Measurements from ENCODE around the gene COL4A2. TPM values are rescaled to one million over a fixed set of nuclear protein-coding genes. Genes with fewer than 3 reads are reported as not detected.

Gene COL4A2
- total RNA-seq, 1 experiment from 2014 or later: 50.0 TPM

DNA sequence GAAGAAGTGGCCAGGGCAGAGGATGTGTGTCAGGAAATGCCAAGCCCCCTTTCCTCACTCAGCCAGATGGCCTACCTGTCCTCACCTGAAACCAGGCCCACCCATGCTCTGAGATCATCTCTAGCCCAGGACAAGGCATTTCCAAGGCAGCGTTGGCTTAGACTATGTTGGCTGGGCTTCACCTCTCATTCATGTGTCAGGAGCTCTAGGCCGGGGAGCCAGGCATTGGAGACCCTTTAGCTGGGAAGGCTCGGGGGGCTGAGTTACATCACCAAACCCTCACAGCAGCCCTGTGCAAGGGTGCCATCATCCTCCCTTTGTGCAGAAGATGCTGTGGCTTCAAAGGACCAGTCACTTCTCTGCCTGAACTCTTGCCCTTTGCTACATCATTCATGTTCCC, 40.0 kb downstream of the COL4A2 start:
- no peak for DNase-seq
- no peak overlapping the region for H3K4me3 ChIP-seq
- H3K36me3 ChIP-seq: no peaks in the 10 kb centered on the region
- H3K27me3 ChIP-seq: no peaks in the 10 kb centered on the region
- H3K9me3 ChIP-seq: no peaks in the 10 kb centered on the region

DNA sequence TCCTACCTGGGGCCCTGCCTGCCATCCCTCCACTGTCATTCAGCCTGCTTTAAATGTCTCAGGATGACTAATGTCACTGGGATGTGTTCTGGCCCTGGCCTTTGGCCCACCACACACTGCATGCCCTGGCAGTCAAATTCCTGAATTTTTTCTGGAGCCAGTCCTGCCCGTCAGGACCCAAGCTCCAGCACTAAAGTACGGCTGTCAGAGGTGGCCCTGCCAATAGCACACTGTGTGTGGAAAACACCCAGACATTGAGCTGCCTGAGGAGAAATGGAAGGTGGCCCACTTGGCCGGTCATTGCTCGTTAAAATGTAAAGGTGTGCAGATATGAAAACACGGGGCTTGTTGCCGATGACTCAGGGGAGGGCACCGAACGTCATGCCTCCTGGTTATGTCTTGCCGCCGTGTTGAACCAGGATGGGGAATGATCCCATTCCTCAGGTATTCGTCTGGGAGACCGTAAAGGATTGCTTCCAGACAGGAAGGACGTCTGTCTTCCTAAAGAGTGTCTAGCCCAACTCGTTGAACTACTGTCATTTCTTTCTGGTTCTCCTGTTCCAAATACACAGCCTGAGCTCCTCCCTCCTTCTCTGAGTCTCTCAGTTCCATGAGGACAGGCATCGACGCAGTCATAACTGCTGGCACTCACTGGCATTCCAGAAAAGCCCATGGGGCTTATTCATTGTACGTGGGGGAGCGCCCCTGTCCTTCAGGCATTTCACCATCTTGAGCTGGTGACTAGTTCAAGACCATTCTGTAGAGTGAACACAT, 40.6 kb downstream of the COL4A2 start:
- no peak overlapping the region for H3K4me3 ChIP-seq
- no peaks in the 10 kb centered on the region for H3K9me3 ChIP-seq
- no peaks in the 10 kb centered on the region for H3K36me3 ChIP-seq
- peak; percentile 76 for DNase-seq
- H3K27me3 ChIP-seq: no peaks in the 10 kb centered on the region

- Histone ChIP-seq H3K9me3 (no peaks in the 10 kb centered on the region), H3K27me3 (no peaks in the 10 kb centered on the region), H3K36me3 (no peaks in the 10 kb centered on the region), H3K4me3 (no peak overlapping the region)
- DNase-seq: no peak
These were observed 41.4 kb downstream of the COL4A2 start for GRCh38 chr13:110348309-110349105.

- no peaks in the 10 kb centered on the region for H3K27me3 ChIP-seq
- DNase-seq: no peak
- H3K4me3 ChIP-seq: no peak overlapping the region
- H3K36me3 ChIP-seq: no peaks in the 10 kb centered on the region
- no peaks in the 10 kb centered on the region for H3K9me3 ChIP-seq
These were observed 42.2 kb downstream of the COL4A2 start for GRCh38 chr13:110349239-110349638.

DNA sequence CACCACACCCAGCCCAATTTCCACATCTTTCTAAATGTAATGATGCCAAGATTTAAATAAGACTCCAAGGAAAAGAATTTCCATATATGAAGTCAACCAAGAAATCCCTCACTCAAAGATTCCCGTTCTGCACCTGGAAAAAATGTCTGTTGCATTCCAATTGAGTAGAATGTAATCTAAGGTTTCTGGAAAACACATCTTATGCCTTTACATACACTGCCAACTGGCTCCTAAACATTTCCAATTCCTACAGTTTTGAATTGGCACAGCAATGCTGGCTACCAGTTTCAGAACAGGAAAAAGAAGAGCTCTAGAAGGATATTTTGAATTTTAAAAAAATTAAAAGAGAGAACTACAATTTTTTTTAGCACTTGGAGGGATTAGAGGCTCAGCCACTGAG, 43.0 kb downstream of the COL4A2 start:
- H3K36me3 ChIP-seq: no peaks in the 10 kb centered on the region
- H3K4me3 ChIP-seq: no peak overlapping the region
- H3K27me3 ChIP-seq: no peaks in the 10 kb centered on the region
- DNase-seq: no peak
- no peaks in the 10 kb centered on the region for H3K9me3 ChIP-seq

DNA sequence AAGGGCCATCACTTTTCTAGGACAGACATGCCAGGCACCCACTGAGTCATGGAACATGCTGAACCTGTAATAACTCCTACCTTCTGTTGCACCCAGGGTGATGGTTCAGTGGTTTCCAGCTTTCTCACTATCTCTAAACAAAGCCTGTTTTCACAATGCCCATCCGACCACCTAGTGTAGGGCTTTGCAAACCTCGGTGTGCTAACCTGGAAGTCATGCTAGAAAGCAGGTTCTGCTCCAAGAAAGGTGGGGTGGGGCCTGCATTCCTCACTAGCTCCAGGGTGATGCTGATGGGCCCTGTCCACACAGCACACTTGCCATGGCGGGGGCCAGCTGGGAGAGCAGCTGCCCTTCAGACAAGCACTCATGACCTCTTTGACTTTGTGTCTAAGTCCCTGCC, 43.4 kb downstream of the COL4A2 start:
- H3K27me3 ChIP-seq: no peaks in the 10 kb centered on the region
- H3K36me3 ChIP-seq: no peaks in the 10 kb centered on the region
- no peak overlapping the region for H3K4me3 ChIP-seq
- H3K9me3 ChIP-seq: no peaks in the 10 kb centered on the region
- no peak for DNase-seq

GRCh38 chr13:110351636-110352420, 44.7 kb downstream of the COL4A2 start:
- H3K4me3 ChIP-seq: no peak overlapping the region
- no peaks in the 10 kb centered on the region for H3K9me3 ChIP-seq
- no peaks in the 10 kb centered on the region for H3K27me3 ChIP-seq
- DNase-seq: no peak
- no peaks in the 10 kb centered on the region for H3K36me3 ChIP-seq

DNA sequence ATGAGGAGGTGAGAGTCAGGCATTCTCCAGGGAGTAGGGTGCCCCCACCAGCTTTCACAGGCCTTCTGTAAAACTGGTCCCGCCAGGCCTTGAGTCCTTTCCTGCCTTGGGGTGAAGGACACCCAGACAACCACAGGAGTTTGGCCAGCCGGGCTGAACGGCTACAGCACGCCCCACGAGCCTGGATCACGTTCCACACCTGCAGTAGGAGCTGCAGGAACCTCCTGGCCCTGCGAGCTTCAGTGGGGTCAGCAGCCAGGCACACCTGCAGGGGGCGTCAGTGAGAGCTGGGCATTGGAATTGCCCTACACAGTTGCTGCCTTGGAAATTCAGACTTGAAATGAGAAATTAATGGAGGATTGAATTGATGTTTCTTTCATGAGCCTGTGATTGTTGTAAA, 45.7 kb downstream of the COL4A2 start:
- no peaks in the 10 kb centered on the region for H3K36me3 ChIP-seq
- H3K4me3 ChIP-seq: no peak overlapping the region
- H3K27me3 ChIP-seq: no peaks in the 10 kb centered on the region
- no peaks in the 10 kb centered on the region for H3K9me3 ChIP-seq
- DNase-seq: no peak

- Histone ChIP-seq H3K36me3 (no peaks in the 10 kb centered on the region), H3K27me3 (no peaks in the 10 kb centered on the region), H3K4me3 (no peak overlapping the region), H3K9me3 (no peaks in the 10 kb centered on the region)
- DNase-seq: no peak
These were observed 46.4 kb downstream of the COL4A2 start for GRCh38 chr13:110353339-110353977.

DNA sequence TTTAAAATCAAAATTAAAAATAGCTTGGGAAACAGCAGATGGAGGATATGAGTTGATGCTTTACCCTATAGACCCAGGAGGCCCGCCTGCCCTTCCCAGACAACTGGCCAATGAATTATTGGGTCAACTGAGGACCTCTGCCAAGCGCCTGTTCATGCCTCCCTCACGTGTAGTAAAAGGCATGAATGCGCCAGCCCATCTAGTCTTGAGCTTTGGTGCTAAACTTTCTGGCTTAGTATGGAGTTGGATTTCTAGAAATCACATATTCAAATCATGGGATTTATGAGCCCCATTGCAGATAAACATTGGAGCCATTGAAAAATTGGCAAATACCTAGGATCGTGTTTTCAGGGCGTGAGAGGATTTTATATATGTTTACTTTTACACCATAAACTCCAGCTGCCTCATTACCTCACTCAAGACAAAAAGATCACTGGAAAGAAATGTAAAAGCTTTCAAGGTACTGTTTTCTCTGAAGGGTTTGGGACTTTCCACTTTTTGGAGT, 47.1 kb downstream of the COL4A2 start:
- DNase-seq: peak; percentile 33

GRCh38 chr13:110354715-110355473, 47.8 kb downstream of the COL4A2 start:
- Histone ChIP-seq H3K4me3 (no peak overlapping the region), H3K36me3 (no peaks in the 10 kb centered on the region)
- DNase-seq: no peak

More for the DNA sequence above, 47.1 kb downstream of the COL4A2 start:
- Histone ChIP-seq H3K4me3 (no peak overlapping the region), H3K36me3 (no peaks in the 10 kb centered on the region), H3K27me3 (no peaks in the 10 kb centered on the region), H3K9me3 (no peaks in the 10 kb centered on the region)

GRCh38 chr13:110356362-110356761, 49.3 kb downstream of the COL4A2 start:
- Histone ChIP-seq H3K4me3 (no peak overlapping the region), H3K27me3 (no peaks in the 10 kb centered on the region), H3K36me3 (no peaks in the 10 kb centered on the region), H3K9me3 (no peaks in the 10 kb centered on the region)
- DNase-seq: no peak

More at GRCh38 chr13:110354715-110355473, 47.8 kb downstream of the COL4A2 start:
- Histone ChIP-seq H3K27me3 (no peaks in the 10 kb centered on the region), H3K9me3 (no peaks in the 10 kb centered on the region)

DNA sequence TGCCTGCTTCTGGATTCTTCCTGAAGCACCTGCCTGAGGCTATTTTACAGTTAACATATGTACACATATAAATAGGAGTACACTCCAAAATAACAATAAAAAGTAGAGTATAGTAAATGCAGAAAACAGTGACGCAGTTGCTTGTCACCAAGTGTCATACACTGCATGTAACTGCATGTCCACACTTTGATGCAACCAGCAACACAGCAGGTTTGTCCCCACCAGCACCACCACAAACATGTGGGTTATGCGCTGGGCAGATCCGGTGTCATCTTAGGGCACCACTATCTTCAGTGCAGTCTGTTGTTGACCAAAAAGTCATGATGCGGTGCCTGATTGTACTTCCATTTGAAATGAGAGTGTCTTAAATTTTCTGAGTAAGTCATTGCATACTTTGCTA, 51.3 kb downstream of the COL4A2 start:
- Histone ChIP-seq H3K27me3 (no peaks in the 10 kb centered on the region), H3K36me3 (no peaks in the 10 kb centered on the region), H3K4me3 (no peak overlapping the region), H3K9me3 (no peaks in the 10 kb centered on the region)
- DNase-seq: no peak

- Histone ChIP-seq H3K9me3 (no peaks in the 10 kb centered on the region), H3K36me3 (no peaks in the 10 kb centered on the region), H3K27me3 (no peaks in the 10 kb centered on the region), H3K4me3 (no peak overlapping the region)
- DNase-seq: no peak
These were observed 52.8 kb downstream of the COL4A2 start for GRCh38 chr13:110359840-110360301.

DNA sequence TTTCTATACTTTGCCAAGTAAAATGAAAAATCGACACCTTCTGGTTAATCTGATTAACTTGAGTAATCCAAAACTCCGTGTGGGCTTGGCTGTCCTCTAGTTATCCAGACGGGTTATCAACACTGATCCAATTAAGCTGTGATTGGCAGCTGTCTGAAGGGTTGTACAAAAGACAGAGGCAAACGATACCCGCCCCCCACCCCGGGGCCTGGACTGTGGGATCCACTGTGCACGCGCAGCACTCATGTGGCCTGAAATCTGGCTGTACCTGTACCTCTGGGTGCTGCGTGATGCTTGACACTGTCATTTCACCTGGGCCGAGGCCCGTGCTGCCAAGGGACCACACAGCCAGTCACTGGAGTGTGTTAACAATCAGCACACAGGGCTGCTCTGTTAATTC, 53.5 kb downstream of the COL4A2 start:
- H3K27me3 ChIP-seq: no peaks in the 10 kb centered on the region
- no peak overlapping the region for H3K4me3 ChIP-seq
- H3K9me3 ChIP-seq: no peaks in the 10 kb centered on the region
- no peaks in the 10 kb centered on the region for H3K36me3 ChIP-seq
- DNase-seq: no peak

All from MG63 (cell line).